Measurements from ENCODE around the gene WDR45. TPM values are rescaled to one million over a fixed set of nuclear protein-coding genes. Genes with fewer than 3 reads are reported as not detected.
"Not testable (repeated sequence)": the region's sequence is repeated elsewhere in the genome, so short reads cannot be mapped to it uniquely, and the experiment has no call there.

The WDR45 gene
- total RNA-seq = 36.3 TPM
- polyA plus RNA-seq = 77.5 TPM

DNA sequence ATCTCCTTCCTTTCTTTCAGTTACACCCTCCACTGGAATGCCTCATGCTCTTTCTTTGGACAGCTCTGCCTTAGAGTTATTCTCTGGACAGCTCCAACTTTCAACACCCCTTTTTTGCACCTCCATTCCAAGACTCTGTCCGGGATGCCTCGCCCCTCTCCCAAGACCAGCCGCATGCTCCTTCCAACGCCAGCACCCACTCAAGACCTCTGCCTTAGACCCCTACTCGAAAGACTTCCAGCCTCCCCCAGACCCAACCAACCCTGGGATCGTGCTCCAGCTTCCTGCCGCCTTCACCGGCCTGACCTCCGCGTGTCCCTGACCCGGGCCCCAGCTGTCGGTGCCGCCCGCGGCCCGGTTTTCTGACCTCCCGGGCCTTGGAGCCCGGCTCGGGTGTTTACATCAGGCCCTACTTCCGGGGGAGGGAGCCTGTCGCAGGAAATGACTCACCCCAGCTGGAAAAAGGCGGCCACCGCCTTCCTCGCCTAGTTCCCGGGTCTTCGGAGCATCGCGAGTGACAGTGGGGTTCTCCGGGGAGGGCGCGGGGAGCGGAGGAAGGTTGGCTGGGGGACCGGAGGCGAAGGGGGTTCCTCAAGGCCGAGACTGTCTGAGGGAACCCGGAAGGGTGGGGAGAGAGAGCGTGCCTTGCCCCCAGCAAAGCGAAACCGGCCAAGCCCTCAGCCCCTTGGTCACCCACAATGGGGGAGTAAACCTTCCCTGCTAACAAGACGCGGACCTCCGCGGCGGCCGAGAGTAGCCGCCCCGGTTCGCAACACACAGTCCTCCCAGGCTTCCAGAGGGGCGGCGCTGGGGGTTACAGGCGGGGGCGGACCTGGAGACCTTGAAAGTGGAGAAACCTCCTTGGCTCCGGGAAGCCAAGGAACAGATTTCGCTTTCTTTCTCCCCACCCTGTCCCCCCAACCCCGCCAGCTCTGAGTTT, at the start of gene WDR45:
TSS of gene WDR45 (minus strand) at position 399 of the 940 bp plus-strand sequence. CDS start 1,792 bp downstream, outside the sequence.
- WGBS = under 1% methylated on average over 55 of the region's 55 CpGs
- Histone ChIP-seq H3K4me3 (ENCODE audit: low read depth, low read length) (peak within 1 kb of the TSS; percentile 75), H3K4me1 (ENCODE audit: insufficient read depth) (no peaks in the 10 kb centered on the region), H3K27ac (ENCODE audit: low read depth) (peak within 1 kb of the TSS; percentile 93), H3K36me3 (ENCODE audit: insufficient read depth) (peaks cover 6% of the 10 kb centered on the region)
- DNase-seq (ENCODE audit: extremely low spot score) = no peak

- H3K4me3 ChIP-seq (ENCODE audit: low read depth, low read length) = no peak overlapping the region
- no peaks in the 10 kb centered on the region for H3K36me3 ChIP-seq (ENCODE audit: insufficient read depth)
- 76% methylated on average over 4 of the region's 4 CpGs for WGBS
- no peak for DNase-seq (ENCODE audit: extremely low spot score)
- H3K4me1 ChIP-seq (ENCODE audit: insufficient read depth) = no peaks in the 10 kb centered on the region
- no peak overlapping the region for H3K27ac ChIP-seq (ENCODE audit: low read depth)
Observed at GRCh38 chrX:49129427-49129826, 49.7 kb upstream of the WDR45 start.

DNA sequence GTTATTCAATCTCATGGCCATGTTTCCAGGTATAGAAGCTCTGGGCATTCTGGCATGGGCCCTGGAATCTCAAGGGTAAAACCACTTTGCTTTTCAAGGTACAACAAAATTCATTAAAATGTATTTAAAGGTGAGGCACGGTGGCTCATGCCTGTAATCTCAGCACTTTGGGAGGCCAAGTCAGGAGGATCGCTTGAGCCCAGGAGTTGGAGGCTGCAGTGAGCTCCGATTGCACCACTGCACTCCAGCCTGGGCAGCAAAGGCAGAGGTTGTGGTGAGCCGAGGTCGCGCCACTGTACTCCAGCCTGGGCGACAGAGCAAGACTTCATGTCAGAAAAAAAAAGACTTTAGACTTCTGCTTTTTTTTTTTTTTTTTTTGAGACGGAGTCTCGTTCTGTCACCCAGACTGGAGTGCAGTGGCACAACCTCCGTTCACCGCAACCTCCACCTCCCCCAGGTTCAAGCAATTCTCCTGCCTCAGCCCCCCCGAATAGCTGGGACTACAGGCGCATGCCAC, 48.1 kb upstream of the WDR45 start:
- H3K4me1 ChIP-seq (ENCODE audit: insufficient read depth); DNase-seq (ENCODE audit: extremely low spot score); H3K4me3 ChIP-seq (ENCODE audit: low read depth, low read length); H3K36me3 ChIP-seq (ENCODE audit: insufficient read depth); H3K27ac ChIP-seq (ENCODE audit: low read depth): not testable (repeated sequence)
- 84% methylated on average over 12 of the region's 13 CpGs for WGBS

GRCh38 chrX:49122499-49122898, 42.8 kb upstream of the WDR45 start:
- WGBS = 66% methylated on average over 5 of the region's 5 CpGs
- no peaks in the 10 kb centered on the region for H3K4me1 ChIP-seq (ENCODE audit: insufficient read depth)
- no peak overlapping the region for H3K27ac ChIP-seq (ENCODE audit: low read depth)
- H3K4me3 ChIP-seq (ENCODE audit: low read depth, low read length) = peak overlapping the region; percentile 88
- no peak for DNase-seq (ENCODE audit: extremely low spot score)
- peaks cover 2% of the 10 kb centered on the region for H3K36me3 ChIP-seq (ENCODE audit: insufficient read depth)

GRCh38 chrX:49120091-49120490, 40.4 kb upstream of the WDR45 start:
- no peak for DNase-seq (ENCODE audit: extremely low spot score)
- Histone ChIP-seq H3K4me1 (ENCODE audit: insufficient read depth) (no peaks in the 10 kb centered on the region), H3K4me3 (ENCODE audit: low read depth, low read length) (no peak overlapping the region), H3K36me3 (ENCODE audit: insufficient read depth) (peaks cover 5% of the 10 kb centered on the region), H3K27ac (ENCODE audit: low read depth) (no peak overlapping the region)
- WGBS = 64% methylated on average over 1 of the region's 1 CpG

- Histone ChIP-seq H3K4me3 (ENCODE audit: low read depth, low read length) (no peak overlapping the region), H3K4me1 (ENCODE audit: insufficient read depth) (no peaks in the 10 kb centered on the region), H3K36me3 (ENCODE audit: insufficient read depth) (peaks cover 5% of the 10 kb centered on the region), H3K27ac (ENCODE audit: low read depth) (no peak overlapping the region)
- WGBS = 78% methylated on average over 6 of the region's 6 CpGs
- no peak for DNase-seq (ENCODE audit: extremely low spot score)
Observed at GRCh38 chrX:49117581-49117980, 37.9 kb upstream of the WDR45 start.

- H3K36me3 ChIP-seq (ENCODE audit: insufficient read depth) = peaks cover 5% of the 10 kb centered on the region
- 94% methylated on average over 5 of the region's 5 CpGs for WGBS
- no peak overlapping the region for H3K27ac ChIP-seq (ENCODE audit: low read depth)
- DNase-seq (ENCODE audit: extremely low spot score) = no peak
- H3K4me1 ChIP-seq (ENCODE audit: insufficient read depth) = no peaks in the 10 kb centered on the region
- no peak overlapping the region for H3K4me3 ChIP-seq (ENCODE audit: low read depth, low read length)
Observed at GRCh38 chrX:49116716-49117115, 37.0 kb upstream of the WDR45 start.

DNA sequence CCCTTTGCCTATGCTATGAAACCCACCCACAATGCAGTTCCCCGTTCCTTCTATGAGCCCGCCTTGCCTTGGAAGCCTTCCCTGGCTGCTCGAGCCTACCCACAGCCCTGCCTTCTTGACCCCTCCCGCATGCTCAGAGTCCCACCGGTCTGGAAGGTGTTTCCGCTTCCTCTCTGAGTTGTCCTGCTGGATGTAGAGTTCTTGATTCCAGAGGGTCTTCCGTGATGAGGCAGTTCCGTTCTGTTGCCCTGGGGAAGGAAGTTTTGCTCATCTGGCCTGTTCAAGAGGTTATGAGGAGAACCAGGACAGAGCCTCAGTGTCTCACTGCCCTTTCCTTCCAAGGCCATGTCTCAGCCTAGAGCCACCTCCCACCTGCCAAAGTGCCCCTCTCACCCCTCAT, 36.4 kb upstream of the WDR45 start:
- no peak overlapping the region for H3K27ac ChIP-seq (ENCODE audit: low read depth)
- H3K36me3 ChIP-seq (ENCODE audit: insufficient read depth) = peaks cover 5% of the 10 kb centered on the region
- 79% methylated on average over 8 of the region's 8 CpGs for WGBS
- H3K4me1 ChIP-seq (ENCODE audit: insufficient read depth) = no peaks in the 10 kb centered on the region
- DNase-seq (ENCODE audit: extremely low spot score) = no peak
- H3K4me3 ChIP-seq (ENCODE audit: low read depth, low read length) = no peak overlapping the region

DNA sequence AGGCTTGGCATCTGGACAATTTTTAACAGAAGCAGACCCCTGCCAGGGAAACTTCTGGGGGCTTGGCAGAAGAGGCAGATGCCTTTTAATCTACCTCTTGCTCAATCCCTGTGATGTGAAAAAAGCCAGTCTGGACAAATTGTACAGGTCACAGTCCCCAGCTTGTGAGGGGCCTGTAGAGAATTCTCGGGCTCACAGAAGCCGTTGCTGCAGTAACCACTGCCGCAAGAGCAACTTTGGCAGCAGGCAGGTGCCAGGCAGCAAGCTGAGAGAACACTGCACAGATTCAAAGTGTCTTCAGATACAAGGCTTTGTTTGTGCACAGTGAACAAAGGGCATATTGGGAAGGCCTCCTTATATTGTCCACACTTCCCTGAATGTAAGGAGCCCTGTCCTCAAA, 32.1 kb upstream of the WDR45 start:
- no peak overlapping the region for H3K27ac ChIP-seq (ENCODE audit: low read depth)
- 77% methylated on average over 3 of the region's 3 CpGs for WGBS
- peaks cover 3% of the 10 kb centered on the region for H3K36me3 ChIP-seq (ENCODE audit: insufficient read depth)
- no peak for DNase-seq (ENCODE audit: extremely low spot score)
- H3K4me1 ChIP-seq (ENCODE audit: insufficient read depth) = no peaks in the 10 kb centered on the region
- no peak overlapping the region for H3K4me3 ChIP-seq (ENCODE audit: low read depth, low read length)

- no peaks in the 10 kb centered on the region for H3K36me3 ChIP-seq (ENCODE audit: insufficient read depth)
- H3K4me1 ChIP-seq (ENCODE audit: insufficient read depth) = no peaks in the 10 kb centered on the region
- DNase-seq (ENCODE audit: extremely low spot score) = no peak
- no peak overlapping the region for H3K27ac ChIP-seq (ENCODE audit: low read depth)
- WGBS = 97% methylated on average over 3 of the region's 3 CpGs
- H3K4me3 ChIP-seq (ENCODE audit: low read depth, low read length) = no peak overlapping the region
Observed at GRCh38 chrX:49110417-49110816, 30.7 kb upstream of the WDR45 start.

- no peaks in the 10 kb centered on the region for H3K36me3 ChIP-seq (ENCODE audit: insufficient read depth)
- H3K27ac ChIP-seq (ENCODE audit: low read depth) = no peak overlapping the region
- H3K4me1 ChIP-seq (ENCODE audit: insufficient read depth) = no peaks in the 10 kb centered on the region
- H3K4me3 ChIP-seq (ENCODE audit: low read depth, low read length) = no peak overlapping the region
- no peak for DNase-seq (ENCODE audit: extremely low spot score)
- WGBS = 75% methylated on average over 2 of the region's 2 CpGs
Observed at GRCh38 chrX:49108641-49109040, 29.0 kb upstream of the WDR45 start.

DNA sequence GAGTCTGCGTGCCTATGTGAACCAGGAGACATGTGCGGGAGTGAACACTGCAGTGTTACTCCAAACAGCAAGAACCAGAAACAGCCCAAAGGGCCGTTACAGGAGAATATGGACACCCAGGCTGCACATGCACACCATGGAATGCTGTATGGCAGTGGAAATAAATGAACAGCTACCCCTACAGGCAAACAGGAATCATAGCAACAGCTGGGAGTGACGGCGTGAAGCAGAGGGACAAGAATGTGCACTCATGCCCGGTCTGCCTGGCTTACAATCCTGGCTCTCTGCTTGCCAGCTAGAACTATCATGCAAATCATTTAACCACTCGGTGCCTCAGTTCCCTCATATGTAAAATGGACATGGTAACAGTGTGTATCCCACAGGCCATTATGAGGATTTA, 27.2 kb upstream of the WDR45 start:
- no peak for DNase-seq (ENCODE audit: extremely low spot score)
- WGBS = 35% methylated on average over 7 of the region's 7 CpGs
- Histone ChIP-seq H3K36me3 (ENCODE audit: insufficient read depth) (no peaks in the 10 kb centered on the region), H3K4me1 (ENCODE audit: insufficient read depth) (no peaks in the 10 kb centered on the region), H3K4me3 (ENCODE audit: low read depth, low read length) (no peak overlapping the region), H3K27ac (ENCODE audit: low read depth) (no peak overlapping the region)

- no peak for DNase-seq (ENCODE audit: extremely low spot score)
- H3K4me1 ChIP-seq (ENCODE audit: insufficient read depth) = no peaks in the 10 kb centered on the region
- H3K36me3 ChIP-seq (ENCODE audit: insufficient read depth) = no peaks in the 10 kb centered on the region
- no peak overlapping the region for H3K4me3 ChIP-seq (ENCODE audit: low read depth, low read length)
- 95% methylated on average over 4 of the region's 4 CpGs for WGBS
- no peak overlapping the region for H3K27ac ChIP-seq (ENCODE audit: low read depth)
Observed at GRCh38 chrX:49106296-49106695, 26.6 kb upstream of the WDR45 start.

- no peak overlapping the region for H3K27ac ChIP-seq (ENCODE audit: low read depth)
- no peak overlapping the region for H3K4me3 ChIP-seq (ENCODE audit: low read depth, low read length)
- H3K4me1 ChIP-seq (ENCODE audit: insufficient read depth) = no peaks in the 10 kb centered on the region
- DNase-seq (ENCODE audit: extremely low spot score) = no peak
- H3K36me3 ChIP-seq (ENCODE audit: insufficient read depth) = no peaks in the 10 kb centered on the region
- WGBS = 62% methylated on average over 3 of the region's 3 CpGs
Observed at GRCh38 chrX:49103637-49104036, 23.9 kb upstream of the WDR45 start.
